CD1c-positive myeloid dendritic cell (primary cell): ENCODE measurements around the gene S100A11.

ENCODE experiments used
- DNase-seq: peaks from one replicate; pipeline ENCODE4 v3.0.0-alpha.2; 2016; ENCODE audit errors: extremely low spot score

The S100A11 gene

DNA sequence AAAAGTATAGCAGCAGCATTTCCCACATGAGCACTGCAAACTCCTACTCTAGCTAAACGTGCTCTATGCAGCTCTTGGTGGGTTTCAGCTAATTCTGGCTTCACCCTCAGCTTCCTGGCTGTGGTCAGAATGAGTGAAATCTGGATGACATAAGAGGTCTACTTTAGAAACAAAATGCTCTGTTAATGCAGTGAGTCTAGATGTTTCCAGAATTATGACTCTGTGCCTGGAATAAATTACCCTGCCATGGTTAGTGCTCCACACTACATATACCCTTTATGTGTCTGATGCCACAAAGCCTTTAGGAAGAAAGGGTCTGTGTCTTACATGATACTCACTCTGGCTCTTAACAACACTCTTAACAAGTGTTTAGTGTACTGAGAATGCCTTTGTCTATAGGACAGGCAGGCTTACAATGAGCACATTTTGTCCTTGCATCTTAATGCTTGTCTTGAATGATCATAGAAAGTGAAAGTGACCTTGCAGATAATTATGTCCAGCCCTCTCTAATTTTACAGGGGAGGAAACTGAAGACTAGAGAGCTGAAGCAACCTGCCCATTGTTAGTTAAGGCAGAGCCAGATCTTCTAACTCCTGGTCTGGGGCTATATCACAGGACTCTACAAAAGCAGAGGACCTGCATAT is 52.4 kb downstream of the S100A11 start:
- no peak for DNase-seq
